GM18909 (cell line): ENCODE measurements around the gene UBFD1.
"Not testable (repeated sequence)": the region's sequence is repeated elsewhere in the genome, so short reads cannot be mapped to it uniquely, and the experiment has no call there.

ENCODE experiments used
- ATAC-seq: cut with Tn5 transposase; IDR thresholded peaks from one replicate; pipeline ENCODE4 v1.9.1; 2021; ENCODE audit warnings: mild to moderate bottlenecking; ENCODE audit not compliant: unreplicated experiment, poor library complexity

The UBFD1 gene

DNA sequence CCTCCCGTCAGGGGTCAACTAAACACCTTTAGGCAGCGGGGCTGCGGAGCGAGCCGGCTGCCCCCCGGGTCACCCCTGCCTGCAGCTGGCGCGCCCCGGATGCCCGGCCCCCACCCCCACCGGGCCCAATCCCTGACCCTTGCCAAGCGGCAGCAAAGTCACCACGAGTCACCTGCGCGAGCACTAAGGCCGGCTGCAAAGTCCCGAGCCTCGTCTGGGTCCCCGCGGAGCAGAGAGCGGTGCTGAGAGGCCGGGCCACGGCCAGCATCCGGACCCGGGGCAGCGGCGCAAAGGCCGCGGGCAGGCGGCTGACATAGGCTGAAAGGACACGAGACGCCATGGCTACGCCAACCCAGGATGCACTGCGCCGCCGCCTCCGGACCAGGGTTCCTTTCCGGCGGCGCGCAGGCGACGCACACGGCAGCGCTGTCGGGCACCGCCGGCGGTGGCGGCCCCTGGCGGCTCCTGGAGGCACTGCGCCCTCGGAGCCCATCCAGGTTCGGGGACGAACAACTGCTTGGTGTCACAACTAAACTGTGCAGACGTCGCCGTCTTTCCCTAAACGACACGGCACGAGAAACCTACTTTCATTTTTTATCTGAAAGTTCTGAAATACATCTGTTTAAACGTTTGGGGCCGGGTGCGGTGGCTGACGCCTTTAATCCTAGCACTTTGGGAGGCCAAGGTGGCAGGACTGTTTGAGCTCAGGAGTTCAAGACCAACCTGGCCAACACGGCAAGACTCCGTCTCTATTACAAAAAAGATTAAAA, 38.6 kb downstream of the UBFD1 start, which contains the start of gene NDUFAB1:
TSS of gene NDUFAB1 (minus strand) at position 366 of the 770 bp plus-strand sequence. CDS start at position 340, 26 bp downstream.
- ATAC-seq = peak; percentile 94

- ATAC-seq = no peak
Observed at GRCh38 chr16:23597003-23597756, 39.7 kb downstream of the UBFD1 start.

DNA sequence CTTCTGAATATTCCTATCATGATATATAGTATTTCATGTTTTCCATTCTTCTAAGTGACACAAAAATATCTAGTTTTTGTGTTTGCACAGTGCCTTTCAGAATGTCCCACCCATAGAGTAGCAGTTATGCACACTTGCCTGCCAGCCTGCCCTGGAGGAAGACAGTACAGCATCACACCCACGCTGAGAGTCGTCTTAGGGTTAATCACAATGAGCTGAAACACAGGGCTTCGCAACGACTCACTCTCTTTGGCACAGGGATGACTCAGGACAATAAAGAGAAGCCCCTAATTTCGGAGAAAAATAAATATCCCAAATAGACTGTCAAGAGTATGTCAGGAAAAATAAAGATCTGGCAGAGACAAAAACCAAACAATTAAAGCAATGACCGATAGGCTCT, 50.2 kb downstream of the UBFD1 start:
- no peak for ATAC-seq

GRCh38 chr16:23608194-23608593, 50.7 kb downstream of the UBFD1 start:
- no peak for ATAC-seq

GRCh38 chr16:23609929-23610328, 52.4 kb downstream of the UBFD1 start:
- ATAC-seq = no peak

GRCh38 chr16:23610905-23611304, 53.4 kb downstream of the UBFD1 start:
- ATAC-seq = not testable (repeated sequence)

- ATAC-seq = no peak
Observed at GRCh38 chr16:23611936-23612335, 54.4 kb downstream of the UBFD1 start.

DNA sequence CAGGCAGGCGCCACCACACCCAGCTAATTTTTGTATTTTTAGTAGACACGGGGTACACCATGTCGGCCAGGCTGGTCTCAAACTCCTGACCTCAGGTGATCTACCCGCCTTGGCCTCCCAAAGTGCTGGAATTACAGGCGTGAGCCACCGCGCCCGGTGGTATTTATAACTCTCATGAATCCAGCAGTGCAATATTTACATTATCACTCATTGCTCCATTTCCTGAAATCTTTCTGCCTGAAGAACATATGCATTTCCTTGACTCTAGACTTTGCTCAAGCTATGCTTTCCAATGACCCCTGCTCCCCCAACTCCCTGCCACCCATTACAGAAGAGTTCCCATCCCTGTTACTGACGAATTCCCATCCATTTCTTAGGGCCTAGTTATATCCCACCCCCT, 58.3 kb downstream of the UBFD1 start:
- no peak for ATAC-seq
